H1 (cell line): ENCODE data around the gene ZDHHC16. TPM values are rescaled to one million over a fixed set of nuclear protein-coding genes. Genes with fewer than 3 reads are reported as not detected.

Experiments used
- BACH1 ChIP-seq: IDR thresholded peaks from 2 replicates; pipeline ENCODE4 v1.6.1; 2012; ENCODE audit warnings: low read length, improper control_type of control experiment
- GTF2F1 ChIP-seq: IDR thresholded peaks from 2 replicates; pipeline ENCODE4 v1.6.1; 2012; ENCODE audit warnings: low read depth, low read length, improper control_type of control experiment, borderline replicate concordance
- PHF8 ChIP-seq: fragments of 200-600 bp; sonication (generic); conservative IDR thresholded peaks from 2 replicates; pipeline ENCODE4 v1.7.1; 2012; ENCODE audit warnings: low read depth, mild to moderate bottlenecking, inconsistent platforms, low read length, moderate library complexity
- RNF2 ChIP-seq: fragments of 200-900, 300-1000 bp; sonication (generic); IDR thresholded peaks from 2 replicates; pipeline ENCODE4 v1.7.1; 2016; ENCODE audit warnings: borderline replicate concordance, low read depth, mild to moderate bottlenecking, antibody characterized with exemption, low read length; ENCODE audit not compliant: poor library complexity, severe bottlenecking; ENCODE audit errors: missing control alignments
- SIN3A ChIP-seq, 2 experiments: IDR thresholded peaks in 1 of 2; conservative IDR thresholded peaks in 1 of 2; 2 replicates each; pipeline ENCODE4 v1.6.1; 2011 to 2012; ENCODE audit warnings: low read length in 2 of 2, improper control_type of control experiment in 1 of 2, low read depth in 1 of 2, mild to moderate bottlenecking in 1 of 2
- SP2 ChIP-seq: IDR thresholded peaks from 2 replicates; pipeline ENCODE4 v1.6.1; 2012; ENCODE audit warnings: mild to moderate bottlenecking, low read length, inconsistent platforms
- TCF12 ChIP-seq: IDR thresholded peaks from 2 replicates; pipeline ENCODE4 v1.6.1; 2011; ENCODE audit warnings: low read depth, mild to moderate bottlenecking, low read length
- polyA plus RNA-seq, 7 experiments: library from polyadenylated mRNA; depleted of rRNA in 3 of 7; stranded (reverse) in 5 of 7; unstranded in 2 of 7; fragments of >200 nt in 5 of 7; fragments of 200-250 nt in 2 of 7; gene quantifications; 1 replicate in 5 of 7; 2 replicates in 1 of 7; 4 replicates in 1 of 7; pipeline versions ENCODE4 v1.2.1 to v1.2.3, GENCODE V29; 2011 to 2013; ENCODE audit warnings: missing spikeins in 2 of 7, mixed read lengths in 2 of 7
- total RNA-seq: library from RNA; stranded (reverse); fragmentation: NEBNext Ultra II Directional; extraction: Animal tissue kit (Norgen Biotek cat#: 25700); gene quantifications from 2 replicates; pipeline ENCODE4 v1.2.1, GENCODE V29; 2021
- TF ChIP-seq, protein P1 (sequence below): fragments of 300-600 bp; sonication (generic); IDR thresholded peaks from 2 replicates; pipeline ENCODE4 v1.7.1; 2012; ENCODE audit warnings: low read length, moderate library complexity, mild to moderate bottlenecking, inconsistent platforms; ENCODE audit not compliant: insufficient replicate concordance
- TF ChIP-seq, protein P2 (sequence below): IDR thresholded peaks from 2 replicates; pipeline ENCODE4 v1.6.1; 2011; ENCODE audit warnings: low read depth, mild to moderate bottlenecking, low read length; ENCODE audit not compliant: insufficient read depth

The ZDHHC16 gene
- total and polyA plus RNA-seq, 2 of the 8 experiments (the other 6 are each of a cell fraction or from before 2014, with no cell fraction given) = 45.9 to 108 TPM

DNA sequence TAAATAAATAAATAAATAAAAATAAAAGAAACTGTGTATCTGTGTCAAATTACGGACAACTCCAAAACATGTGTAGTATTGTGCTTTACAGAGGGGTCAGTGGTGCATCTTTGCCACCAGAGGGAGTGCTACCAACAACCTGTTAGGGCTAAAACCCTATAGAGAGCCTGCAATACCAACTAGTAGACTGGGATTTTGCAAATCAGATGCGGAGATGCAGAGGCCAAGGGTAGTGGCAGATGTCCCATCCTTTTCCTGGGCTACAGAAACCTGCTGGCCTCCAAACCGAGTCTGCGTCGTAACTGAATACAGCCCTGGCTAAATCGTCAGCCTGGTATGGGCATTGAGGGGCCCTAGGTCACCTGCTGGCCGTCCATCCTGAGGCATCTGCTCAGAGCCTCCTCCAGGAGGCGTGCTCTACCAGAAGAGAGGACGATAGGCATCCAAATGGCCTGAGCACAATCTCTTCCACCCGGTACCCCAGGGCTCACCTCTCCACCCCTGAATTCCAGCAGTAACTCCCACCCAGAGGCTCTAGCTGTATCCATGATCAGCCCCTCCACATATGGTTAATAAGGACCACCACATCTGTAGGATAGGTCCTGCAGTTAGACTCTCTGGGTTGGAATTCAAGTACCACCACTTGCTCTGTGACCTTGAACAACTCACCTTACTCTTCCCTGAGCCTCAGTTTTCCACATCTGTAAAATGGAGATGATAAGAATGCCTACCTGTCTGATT, 38.6 kb upstream of the ZDHHC16 start (continued):
- TF ChIP-seq, protein P1, sequence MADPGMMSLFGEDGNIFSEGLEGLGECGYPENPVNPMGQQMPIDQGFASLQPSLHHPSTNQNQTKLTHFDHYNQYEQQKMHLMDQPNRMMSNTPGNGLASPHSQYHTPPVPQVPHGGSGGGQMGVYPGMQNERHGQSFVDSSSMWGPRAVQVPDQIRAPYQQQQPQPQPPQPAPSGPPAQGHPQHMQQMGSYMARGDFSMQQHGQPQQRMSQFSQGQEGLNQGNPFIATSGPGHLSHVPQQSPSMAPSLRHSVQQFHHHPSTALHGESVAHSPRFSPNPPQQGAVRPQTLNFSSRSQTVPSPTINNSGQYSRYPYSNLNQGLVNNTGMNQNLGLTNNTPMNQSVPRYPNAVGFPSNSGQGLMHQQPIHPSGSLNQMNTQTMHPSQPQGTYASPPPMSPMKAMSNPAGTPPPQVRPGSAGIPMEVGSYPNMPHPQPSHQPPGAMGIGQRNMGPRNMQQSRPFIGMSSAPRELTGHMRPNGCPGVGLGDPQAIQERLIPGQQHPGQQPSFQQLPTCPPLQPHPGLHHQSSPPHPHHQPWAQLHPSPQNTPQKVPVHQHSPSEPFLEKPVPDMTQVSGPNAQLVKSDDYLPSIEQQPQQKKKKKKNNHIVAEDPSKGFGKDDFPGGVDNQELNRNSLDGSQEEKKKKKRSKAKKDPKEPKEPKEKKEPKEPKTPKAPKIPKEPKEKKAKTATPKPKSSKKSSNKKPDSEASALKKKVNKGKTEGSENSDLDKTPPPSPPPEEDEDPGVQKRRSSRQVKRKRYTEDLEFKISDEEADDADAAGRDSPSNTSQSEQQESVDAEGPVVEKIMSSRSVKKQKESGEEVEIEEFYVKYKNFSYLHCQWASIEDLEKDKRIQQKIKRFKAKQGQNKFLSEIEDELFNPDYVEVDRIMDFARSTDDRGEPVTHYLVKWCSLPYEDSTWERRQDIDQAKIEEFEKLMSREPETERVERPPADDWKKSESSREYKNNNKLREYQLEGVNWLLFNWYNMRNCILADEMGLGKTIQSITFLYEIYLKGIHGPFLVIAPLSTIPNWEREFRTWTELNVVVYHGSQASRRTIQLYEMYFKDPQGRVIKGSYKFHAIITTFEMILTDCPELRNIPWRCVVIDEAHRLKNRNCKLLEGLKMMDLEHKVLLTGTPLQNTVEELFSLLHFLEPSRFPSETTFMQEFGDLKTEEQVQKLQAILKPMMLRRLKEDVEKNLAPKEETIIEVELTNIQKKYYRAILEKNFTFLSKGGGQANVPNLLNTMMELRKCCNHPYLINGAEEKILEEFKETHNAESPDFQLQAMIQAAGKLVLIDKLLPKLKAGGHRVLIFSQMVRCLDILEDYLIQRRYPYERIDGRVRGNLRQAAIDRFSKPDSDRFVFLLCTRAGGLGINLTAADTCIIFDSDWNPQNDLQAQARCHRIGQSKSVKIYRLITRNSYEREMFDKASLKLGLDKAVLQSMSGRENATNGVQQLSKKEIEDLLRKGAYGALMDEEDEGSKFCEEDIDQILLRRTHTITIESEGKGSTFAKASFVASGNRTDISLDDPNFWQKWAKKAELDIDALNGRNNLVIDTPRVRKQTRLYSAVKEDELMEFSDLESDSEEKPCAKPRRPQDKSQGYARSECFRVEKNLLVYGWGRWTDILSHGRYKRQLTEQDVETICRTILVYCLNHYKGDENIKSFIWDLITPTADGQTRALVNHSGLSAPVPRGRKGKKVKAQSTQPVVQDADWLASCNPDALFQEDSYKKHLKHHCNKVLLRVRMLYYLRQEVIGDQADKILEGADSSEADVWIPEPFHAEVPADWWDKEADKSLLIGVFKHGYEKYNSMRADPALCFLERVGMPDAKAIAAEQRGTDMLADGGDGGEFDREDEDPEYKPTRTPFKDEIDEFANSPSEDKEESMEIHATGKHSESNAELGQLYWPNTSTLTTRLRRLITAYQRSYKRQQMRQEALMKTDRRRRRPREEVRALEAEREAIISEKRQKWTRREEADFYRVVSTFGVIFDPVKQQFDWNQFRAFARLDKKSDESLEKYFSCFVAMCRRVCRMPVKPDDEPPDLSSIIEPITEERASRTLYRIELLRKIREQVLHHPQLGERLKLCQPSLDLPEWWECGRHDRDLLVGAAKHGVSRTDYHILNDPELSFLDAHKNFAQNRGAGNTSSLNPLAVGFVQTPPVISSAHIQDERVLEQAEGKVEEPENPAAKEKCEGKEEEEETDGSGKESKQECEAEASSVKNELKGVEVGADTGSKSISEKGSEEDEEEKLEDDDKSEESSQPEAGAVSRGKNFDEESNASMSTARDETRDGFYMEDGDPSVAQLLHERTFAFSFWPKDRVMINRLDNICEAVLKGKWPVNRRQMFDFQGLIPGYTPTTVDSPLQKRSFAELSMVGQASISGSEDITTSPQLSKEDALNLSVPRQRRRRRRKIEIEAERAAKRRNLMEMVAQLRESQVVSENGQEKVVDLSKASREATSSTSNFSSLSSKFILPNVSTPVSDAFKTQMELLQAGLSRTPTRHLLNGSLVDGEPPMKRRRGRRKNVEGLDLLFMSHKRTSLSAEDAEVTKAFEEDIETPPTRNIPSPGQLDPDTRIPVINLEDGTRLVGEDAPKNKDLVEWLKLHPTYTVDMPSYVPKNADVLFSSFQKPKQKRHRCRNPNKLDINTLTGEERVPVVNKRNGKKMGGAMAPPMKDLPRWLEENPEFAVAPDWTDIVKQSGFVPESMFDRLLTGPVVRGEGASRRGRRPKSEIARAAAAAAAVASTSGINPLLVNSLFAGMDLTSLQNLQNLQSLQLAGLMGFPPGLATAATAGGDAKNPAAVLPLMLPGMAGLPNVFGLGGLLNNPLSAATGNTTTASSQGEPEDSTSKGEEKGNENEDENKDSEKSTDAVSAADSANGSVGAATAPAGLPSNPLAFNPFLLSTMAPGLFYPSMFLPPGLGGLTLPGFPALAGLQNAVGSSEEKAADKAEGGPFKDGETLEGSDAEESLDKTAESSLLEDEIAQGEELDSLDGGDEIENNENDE = no peak
- TF ChIP-seq BACH1 = no peak; the same call in 1 of the 2 replicates
- TF ChIP-seq, protein P2, sequence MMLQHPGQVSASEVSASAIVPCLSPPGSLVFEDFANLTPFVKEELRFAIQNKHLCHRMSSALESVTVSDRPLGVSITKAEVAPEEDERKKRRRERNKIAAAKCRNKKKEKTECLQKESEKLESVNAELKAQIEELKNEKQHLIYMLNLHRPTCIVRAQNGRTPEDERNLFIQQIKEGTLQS = no peak
- no peak for TF ChIP-seq TCF12
- no peak for TF ChIP-seq GTF2F1
- no peak for TF ChIP-seq SP2
- TF ChIP-seq SIN3A (conservative IDR thresholded peaks at IDR 0.05 in 1 of 2, IDR thresholded peaks at IDR 0.05 in 1 of 2; ENCODE audit: low read depth in 1 of 2, low read length in 2 of 2) = no peak; a peak in 1 of 4 replicates
- TF ChIP-seq RNF2 = no peak
- TF ChIP-seq PHF8 = no peak
